Body of pancreas (tissue), 4 donors: ENCODE data around the gene BTBD1.

Experiments used
- CTCF ChIP-seq, 7 experiments: fragments of 450-650 bp in 4 of 7; fragments of 200-600 bp in 3 of 7; sonication (generic) in 3 of 7; IDR thresholded peaks; one replicate each; pipeline ENCODE4 v1.5.1; 2016 to 2019; ENCODE audit warnings: antibody characterized with exemption in 7 of 7
- POLR2A ChIP-seq, 3 donors: fragments of 450-650 bp; IDR thresholded peaks; one replicate each; pipeline ENCODE4 v1.6.1; 2016; ENCODE audit warnings: antibody characterized with exemption in 3 of 3, mild to moderate bottlenecking in 2 of 3

- TF ChIP-seq CTCF (IDR thresholded peaks at IDR 0.05) (no peak), POLR2A (IDR thresholded peaks at IDR 0.05) (no peak)
Observed at GRCh38 chr15:83066034-83066733, 868 bp downstream of the BTBD1 start.
